ENCODE results near the gene ARHGAP30. TPM values are rescaled to one million over a fixed set of nuclear protein-coding genes. Genes with fewer than 3 reads are reported as not detected.
"Not testable (repeated sequence)": the region's sequence is repeated elsewhere in the genome, so short reads cannot be mapped to it uniquely, and the experiment has no call there.

The ARHGAP30 gene
- total RNA-seq, 1 experiment from 2014 or later: not detected

DNA sequence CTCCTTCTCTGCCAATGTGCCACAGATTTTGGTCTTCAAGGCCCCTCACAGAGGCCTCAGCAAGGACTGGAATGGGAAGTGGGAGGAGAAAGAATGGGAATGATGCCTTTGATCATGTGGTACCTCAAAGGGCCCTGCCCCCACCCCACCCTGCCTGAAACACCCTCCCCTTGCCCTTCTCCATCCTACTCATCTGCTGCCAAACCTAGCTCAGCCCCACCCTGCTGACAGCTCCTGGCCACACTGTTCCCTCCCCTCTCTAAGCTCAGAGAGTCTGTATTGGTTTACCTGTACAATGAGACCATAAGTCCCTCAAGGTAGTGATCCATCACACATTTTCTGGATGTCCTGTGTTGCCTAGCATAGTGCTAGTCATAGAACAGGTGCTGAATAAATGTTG, 6.7 kb upstream of the ARHGAP30 start:
- in situ Hi-C loops (cut with HindIII; ENCODE audit: low pct_unique_long_range_greater_than_20kb, low sequenced_read_pairs): no loop called here
- no peak for DNase-seq (ENCODE audit: low read depth, low spot score)

DNA sequence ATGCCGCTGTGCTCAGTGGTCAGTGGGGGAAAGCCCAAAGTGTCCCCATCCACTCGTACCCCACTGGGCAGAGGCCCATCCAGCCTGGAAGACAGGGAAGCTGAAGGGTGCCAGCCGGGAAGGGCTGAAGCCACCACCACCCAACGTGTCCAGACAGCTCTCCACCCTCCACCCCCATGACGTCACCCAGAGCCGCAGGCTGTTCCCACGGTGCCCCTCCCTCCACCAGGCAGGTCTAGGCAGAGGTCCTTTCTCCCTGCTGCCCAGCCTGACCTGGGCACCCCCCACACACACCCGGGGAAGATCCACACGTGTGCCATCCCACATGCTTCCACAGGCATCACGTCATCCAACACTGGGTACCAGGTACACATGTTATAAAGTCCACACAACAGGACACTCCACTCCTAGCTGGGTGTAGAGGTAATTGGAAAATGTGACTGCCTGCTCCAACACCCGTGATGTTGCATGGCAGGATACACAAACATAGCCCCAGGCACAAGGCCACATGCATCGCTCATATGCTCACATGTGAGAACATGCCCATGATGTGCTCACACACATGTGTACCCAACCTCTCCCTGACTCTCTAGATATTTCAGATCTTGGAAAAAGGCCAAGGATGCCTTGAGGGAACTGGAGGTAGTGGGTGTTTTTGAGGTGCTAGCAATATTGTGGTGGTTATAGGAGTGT, 5.1 kb upstream of the ARHGAP30 start:
- no peak for DNase-seq (ENCODE audit: low read depth, low spot score)
- in situ Hi-C loops (cut with HindIII; ENCODE audit: low pct_unique_long_range_greater_than_20kb, low sequenced_read_pairs): no loop called here

DNA sequence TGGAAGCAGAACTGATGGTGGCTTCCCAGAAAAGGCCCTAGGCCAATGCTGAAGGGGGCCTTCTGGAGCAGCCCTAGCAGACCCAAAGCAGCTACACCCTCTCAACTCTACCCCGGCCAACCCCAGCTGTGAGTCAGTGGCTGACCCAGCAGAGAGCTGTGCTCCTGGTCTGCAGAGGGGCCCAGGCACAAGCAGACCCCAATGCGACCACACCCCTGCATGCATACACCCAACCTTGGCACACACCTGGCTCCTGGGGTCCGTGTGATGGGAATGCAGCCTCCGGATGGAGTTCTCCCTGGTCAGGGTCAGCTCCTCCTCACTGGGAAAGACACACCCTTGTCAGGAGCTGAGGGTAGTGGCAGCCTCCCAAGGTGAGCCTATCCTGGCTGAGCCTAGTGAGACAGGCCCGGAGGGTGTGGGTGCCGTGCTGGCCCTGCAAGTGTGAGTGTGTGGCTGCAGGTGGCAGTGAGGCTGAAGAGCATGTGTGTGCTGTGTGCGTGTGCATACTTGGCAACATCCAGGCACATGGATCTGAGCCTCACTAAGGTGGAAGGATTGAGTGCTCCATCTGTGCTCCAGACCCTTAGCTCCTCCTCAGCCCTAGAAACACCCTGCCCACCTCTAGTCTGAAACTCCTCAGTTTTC, 3.9 kb upstream of the ARHGAP30 start:
- in situ Hi-C loops (cut with HindIII; ENCODE audit: low pct_unique_long_range_greater_than_20kb, low sequenced_read_pairs): no loop called here
- no peak for DNase-seq (ENCODE audit: low read depth, low spot score)

DNA sequence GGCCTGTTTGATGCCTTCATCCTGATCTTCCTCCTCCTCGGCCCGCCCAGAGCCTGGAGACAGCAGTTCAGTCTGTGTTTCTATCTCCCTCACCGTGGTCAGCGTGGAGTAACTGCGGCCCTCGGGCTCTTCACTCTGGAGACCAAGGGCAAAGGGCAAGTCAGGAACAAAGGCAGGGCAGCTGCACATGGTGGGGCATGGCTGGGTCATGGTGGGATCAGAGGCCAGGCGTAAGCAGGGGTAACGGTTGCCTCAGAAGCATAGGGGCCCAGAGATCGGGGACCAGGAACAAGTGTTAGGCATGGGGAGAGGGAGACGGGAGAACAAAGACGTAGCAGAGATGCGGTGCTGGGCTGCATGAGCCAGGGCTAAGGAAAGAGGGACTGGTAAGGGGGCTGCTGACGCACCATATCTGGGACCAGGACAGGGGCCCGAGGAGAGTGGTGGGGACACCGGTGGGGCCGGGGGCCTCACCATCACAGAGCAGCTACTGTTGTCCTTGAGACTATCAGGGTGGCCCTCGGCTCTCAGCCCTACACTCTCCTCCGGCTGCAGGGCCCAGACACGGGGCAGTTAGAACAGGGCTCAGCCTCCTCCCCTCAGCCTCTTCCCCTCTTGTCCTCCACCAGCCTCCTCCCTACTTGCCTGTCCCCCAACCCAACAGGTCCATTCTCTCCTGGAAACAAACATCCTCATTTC, 3.2 kb upstream of the ARHGAP30 start:
- no peak for DNase-seq (ENCODE audit: low read depth, low spot score)
- in situ Hi-C loops (cut with HindIII; ENCODE audit: low pct_unique_long_range_greater_than_20kb, low sequenced_read_pairs): no loop called here

DNA sequence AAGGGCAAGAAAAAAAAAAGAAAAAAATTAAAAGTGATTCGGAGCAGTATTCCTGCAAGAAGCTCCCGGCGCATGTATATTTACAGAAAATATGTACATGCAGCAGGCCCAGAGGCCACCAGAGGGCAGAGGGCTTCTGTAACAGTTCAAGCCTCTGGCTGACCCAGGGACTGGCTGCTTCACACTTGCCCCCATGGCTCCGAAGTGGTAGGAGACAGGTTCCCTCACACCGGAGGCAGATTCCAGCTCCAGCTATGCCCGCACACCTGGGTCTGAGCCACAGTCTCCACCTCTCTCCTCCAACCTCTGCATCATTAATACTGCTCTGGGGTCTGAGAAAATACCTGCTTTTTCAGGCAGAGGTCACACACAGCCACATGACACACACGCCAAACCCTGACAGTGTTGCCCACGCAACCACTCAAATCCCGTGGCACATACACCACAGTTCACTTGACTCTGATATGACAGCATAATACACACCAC, 2.2 kb upstream of the ARHGAP30 start:
- in situ Hi-C loops (cut with HindIII; ENCODE audit: low pct_unique_long_range_greater_than_20kb, low sequenced_read_pairs): no loop called here
- peak; percentile 71 for DNase-seq (ENCODE audit: low read depth, low spot score)

DNA sequence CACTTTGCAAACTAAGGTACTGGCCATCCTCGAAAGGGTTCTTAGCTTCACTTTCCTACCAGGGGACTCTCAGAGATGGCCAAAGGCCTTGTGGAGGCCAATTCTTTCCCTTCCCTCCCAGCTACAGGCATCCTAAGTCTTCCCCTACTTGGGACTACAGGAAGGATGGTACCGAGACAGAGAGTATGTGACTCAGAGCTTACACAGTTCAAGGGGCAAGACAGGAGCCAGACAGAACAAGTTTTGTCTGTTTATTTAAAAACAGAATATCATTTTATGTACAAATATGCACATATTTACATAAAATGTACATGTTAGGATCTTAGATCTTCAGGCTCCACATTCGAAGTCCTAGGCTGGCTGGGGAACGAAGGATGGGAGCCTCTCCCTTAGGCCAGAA, 1.1 kb upstream of the ARHGAP30 start:
- in situ Hi-C loops (cut with HindIII; ENCODE audit: low pct_unique_long_range_greater_than_20kb, low sequenced_read_pairs): no loop called here
- no peak for DNase-seq (ENCODE audit: low read depth, low spot score)

DNA sequence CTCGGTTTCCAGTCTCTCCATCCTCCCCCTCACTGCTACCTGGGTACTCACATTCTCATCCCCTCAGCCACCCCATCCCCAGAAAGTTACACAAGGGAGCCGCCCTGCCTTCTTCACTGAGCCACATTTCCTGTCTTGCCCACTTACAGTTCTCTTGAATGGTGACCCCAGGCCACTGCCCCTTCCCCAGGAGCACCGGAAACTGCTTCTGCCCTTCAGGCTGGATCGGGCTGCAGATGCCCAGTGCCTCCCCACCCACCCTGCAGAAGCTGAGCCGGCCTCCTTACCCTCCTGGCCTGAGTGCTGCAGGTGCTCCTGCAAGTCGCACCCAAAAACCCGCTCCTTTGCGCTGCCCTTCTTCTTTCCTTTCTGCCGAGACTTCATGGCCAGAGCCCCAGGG, 450 bp downstream of the ARHGAP30 start:
- in situ Hi-C loops (cut with HindIII; ENCODE audit: low pct_unique_long_range_greater_than_20kb, low sequenced_read_pairs): no loop called here

DNA sequence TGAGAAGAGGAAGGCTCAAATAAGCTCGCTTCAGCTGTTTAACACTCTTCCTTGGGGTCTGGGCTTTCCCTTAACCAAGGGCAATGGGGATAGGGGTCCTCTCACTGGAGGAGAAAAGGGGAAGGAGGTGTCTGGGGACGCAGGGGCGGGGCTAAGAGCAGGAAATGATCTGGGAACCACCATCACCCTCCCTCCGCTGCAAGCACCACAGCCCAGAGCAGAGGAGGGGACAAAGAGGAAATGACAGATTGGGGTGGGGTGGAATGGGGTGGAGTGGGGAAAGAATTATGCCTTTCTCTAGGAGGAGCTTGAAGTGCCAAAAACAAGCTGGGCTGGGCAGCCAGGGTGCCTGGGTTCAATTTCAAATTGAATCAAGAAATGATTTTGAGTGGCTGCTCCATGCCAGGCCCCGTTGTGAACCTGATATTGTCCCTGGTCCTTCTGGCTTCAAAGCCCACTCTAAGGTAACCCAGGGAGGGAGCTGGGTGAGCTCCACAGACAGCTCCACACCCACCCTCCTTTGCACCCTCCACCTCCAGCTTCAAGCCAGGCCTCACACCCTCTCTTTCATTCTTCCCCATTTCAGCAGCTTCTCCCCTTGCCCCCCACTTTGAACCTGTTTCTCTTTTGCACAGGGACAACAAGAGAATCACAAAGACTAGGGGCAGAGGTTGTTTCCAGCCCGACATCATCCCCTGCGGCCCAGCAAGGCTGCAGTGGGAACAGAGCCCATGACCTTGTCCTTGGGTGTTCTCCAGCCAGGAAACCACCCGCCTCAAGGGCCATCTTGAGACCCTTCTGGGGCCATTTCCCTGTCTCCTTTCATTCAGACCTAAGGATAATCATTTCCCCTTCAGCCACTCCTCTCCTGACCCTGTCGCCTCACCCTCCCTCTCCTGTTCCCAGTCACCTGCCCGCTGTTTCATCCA, 1.1 kb downstream of the ARHGAP30 start:
- DNase-seq (ENCODE audit: low read depth, low spot score): no peak

More for the DNA sequence above, 450 bp downstream of the ARHGAP30 start:
- no peak for DNase-seq (ENCODE audit: low read depth, low spot score)

DNA sequence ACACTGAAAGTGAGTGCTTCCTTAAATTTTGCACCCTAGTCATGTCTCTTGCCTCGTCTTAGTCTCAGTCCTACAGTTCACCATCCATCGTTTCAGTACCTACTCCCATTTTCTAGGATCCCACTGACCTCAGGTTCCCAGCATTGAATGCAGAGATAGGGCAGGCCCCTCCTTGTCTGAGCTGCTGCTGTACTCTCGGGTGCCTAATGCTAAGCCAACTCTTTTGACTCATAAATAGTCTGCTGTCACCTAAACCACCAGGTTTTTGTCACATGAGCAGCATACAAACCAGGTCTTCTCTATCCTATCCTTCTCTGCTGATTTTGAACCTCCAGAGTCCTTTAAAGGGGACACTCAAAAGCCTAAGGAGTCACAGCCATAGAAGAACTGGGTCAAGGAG, 3.0 kb downstream of the ARHGAP30 start:
- in situ Hi-C loops (cut with HindIII; ENCODE audit: low pct_unique_long_range_greater_than_20kb, low sequenced_read_pairs): no loop called here
- no peak for DNase-seq (ENCODE audit: low read depth, low spot score)

More for the DNA sequence above, 1.1 kb downstream of the ARHGAP30 start:
- in situ Hi-C loops (cut with HindIII; ENCODE audit: low pct_unique_long_range_greater_than_20kb, low sequenced_read_pairs): no loop called here

DNA sequence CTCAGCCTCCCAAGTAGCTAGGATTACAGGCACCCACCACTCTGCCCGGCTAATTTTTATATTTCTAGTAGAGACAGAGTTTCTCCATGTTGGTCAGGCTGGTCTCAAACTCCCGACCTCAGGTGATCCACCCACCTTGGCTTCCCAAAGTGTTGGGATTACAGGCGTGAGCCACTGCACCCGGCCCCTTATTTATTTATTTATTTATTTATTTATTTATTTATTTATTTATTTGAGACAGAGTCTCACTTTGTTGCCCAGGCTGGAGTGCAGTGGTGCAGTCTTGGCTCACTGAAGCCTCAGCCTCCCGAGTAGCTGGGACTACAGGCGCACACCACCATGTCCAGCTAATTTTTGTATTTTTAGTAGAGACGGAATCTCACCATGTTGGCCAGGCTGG, 4.0 kb downstream of the ARHGAP30 start:
- in situ Hi-C loops (cut with HindIII; ENCODE audit: low pct_unique_long_range_greater_than_20kb, low sequenced_read_pairs); DNase-seq (ENCODE audit: low read depth, low spot score): not testable (repeated sequence)

DNA sequence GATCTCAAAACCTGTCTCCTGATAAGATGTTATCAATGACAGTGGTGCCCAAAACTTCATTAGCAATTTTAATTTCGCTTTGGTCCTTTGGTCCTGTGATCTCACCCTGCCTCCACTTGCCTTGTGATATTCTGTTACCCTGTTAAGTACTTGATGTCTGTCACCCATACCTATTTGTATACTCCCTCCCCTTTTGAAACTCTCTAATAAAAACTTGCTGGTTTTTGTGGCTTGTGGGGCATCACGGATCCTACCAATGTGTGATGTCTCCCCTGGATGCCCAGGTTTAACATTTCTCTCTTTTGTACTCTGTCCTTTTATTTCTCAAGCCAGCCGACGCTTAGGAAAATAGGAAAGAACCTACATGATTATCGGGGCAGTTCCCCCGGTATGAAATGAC, 5.8 kb downstream of the ARHGAP30 start:
- DNase-seq (ENCODE audit: low read depth, low spot score); in situ Hi-C loops (cut with HindIII; ENCODE audit: low pct_unique_long_range_greater_than_20kb, low sequenced_read_pairs): not testable (repeated sequence)

DNA sequence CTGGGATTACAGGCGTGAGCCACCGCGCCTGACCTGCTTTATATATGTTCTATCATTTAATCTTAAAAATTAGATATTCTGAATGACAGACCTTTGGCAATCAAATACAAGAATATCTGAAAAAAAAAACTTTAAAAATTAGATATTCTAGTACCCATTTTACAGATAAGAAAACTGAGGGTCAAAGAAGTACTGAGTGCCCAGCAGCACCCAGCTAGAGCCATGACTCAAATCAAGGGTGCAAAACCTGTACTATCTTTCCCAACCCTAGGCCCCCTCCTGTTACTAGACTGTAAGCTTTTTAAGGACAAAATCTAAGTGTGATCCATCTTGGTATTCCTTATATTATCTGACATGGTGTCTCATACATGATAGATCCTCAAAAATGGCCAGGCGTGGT, 8.3 kb downstream of the ARHGAP30 start:
- in situ Hi-C loops (cut with HindIII; ENCODE audit: low pct_unique_long_range_greater_than_20kb, low sequenced_read_pairs): no loop called here
- DNase-seq (ENCODE audit: low read depth, low spot score): no peak

DNA sequence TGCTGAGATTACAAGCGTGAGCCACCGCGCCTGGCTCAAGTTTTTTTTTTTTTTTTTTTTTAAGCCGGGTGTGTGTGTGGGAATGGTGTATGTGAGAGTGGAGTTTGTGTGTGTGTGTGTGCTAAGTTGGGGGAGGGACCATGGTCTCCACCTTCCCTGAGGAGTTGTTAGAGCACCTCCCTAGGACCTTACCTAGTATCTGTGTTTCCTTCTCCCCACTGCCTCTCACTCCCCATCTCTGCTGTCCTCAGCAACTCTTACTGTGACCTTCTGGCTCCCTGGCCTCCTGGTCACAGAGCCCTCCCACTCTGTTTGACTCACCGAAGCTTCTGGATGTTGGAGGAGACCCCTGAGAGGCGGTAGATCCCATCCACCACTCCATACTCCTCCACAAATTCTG, 10.4 kb downstream of the ARHGAP30 start:
- in situ Hi-C loops (cut with HindIII; ENCODE audit: low pct_unique_long_range_greater_than_20kb, low sequenced_read_pairs): no loop called here
- no peak for DNase-seq (ENCODE audit: low read depth, low spot score)

DNA sequence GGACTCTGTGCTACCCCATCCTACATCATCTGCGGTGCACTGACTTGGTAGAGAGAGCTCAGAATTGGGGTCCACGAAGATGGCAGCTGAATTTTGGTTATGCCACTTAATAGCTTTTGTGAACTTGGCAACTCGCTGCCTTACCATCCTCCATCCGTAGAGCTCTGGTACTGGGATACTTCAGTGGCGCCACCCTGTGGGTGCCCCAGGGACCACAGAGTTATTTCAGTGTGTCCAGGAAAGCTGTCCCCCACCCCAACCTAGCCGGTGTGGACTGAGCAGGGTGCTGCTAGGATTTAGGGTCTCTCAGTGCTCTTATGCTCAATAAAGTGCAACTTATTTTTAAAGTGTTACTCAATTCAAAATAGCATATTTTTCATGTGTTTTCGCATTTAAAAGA, 14.9 kb downstream of the ARHGAP30 start:
- in situ Hi-C loops (cut with HindIII; ENCODE audit: low pct_unique_long_range_greater_than_20kb, low sequenced_read_pairs): no loop called here
- no peak for DNase-seq (ENCODE audit: low read depth, low spot score)

DNA sequence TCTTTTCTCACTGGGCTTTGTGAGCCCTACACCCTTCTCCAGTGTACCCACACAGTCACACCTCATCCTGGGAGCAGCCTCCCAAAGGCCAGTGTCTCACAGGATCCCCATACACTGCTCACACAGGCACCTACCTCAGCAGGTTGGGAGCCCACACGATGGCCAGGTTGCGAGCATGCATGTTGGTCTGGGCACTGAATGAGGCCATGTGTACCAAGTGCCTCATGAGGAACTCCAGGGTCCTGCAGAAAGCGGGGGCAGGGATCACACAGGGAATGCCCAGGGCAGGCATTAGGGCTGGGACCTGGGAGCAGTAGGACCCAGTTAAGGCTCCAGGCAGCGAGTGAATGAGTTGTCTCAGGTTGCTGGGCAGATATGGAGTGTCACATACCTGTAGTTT, 15.5 kb downstream of the ARHGAP30 start:
- in situ Hi-C loops (cut with HindIII; ENCODE audit: low pct_unique_long_range_greater_than_20kb, low sequenced_read_pairs): no loop called here

DNA sequence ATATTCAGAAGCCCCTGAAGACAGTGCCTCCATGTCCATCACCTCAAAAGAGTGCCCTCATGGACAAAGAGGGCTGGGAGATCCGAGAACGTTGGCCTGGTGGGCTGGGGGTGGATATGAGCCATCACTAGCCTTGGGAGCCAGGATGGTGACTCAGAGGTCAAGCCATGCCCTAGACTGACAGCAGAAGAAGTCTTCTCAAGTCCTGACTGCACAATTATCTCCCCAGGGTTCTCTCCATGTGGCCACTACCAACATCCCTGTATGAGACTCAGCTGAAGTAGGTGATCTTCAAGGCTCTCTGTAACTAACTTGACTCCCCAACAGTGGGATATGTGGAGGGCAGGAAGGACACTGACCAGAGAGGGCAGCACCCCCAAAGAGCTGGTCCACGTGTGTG, 16.8 kb downstream of the ARHGAP30 start:
- in situ Hi-C loops (cut with HindIII; ENCODE audit: low pct_unique_long_range_greater_than_20kb, low sequenced_read_pairs): no loop called here
- no peak for DNase-seq (ENCODE audit: low read depth, low spot score)

More for the DNA sequence above, 15.5 kb downstream of the ARHGAP30 start:
- no peak for DNase-seq (ENCODE audit: low read depth, low spot score)

DNA sequence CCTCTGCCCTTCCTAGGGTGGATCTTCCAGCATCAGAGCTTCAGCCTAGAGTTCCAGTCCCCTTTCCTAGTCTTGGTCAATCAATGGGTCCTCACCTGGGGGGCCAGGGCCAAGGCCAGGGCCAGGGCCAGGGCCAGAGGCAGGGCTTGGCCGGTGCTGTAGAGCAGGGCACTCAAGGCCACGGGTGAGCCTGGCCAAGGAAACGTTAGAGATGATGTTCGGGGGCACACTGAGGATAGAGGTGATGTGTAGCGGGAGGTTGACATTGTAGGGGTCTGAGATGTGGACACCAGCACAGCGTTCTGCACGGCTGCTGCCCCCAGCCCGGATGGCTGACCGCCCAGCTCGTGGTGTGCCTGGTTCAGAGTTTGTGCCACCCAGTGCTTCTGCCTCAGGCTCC, 18.5 kb downstream of the ARHGAP30 start:
- in situ Hi-C loops (cut with HindIII; ENCODE audit: low pct_unique_long_range_greater_than_20kb, low sequenced_read_pairs): no loop called here
- DNase-seq (ENCODE audit: low read depth, low spot score): no peak
